Neural progenitor cell (in vitro differentiated cells): ENCODE data around the gene CD180. TPM values are rescaled to one million over a fixed set of nuclear protein-coding genes. Genes with fewer than 3 reads are reported as not detected.

Experiments used
- DNase-seq: peaks from one replicate; pipeline ENCODE4 v3.0.0-alpha.2; 2016; ENCODE audit warnings: low spot score
- H2AFZ ChIP-seq: fragments of 200-600 bp; sonication (generic); replicated peaks from 2 replicates; pipeline ENCODE4 v1.6.1; 2016; ENCODE audit warnings: antibody characterized with exemption
- H3F3A ChIP-seq: fragments of 200-600 bp; sonication (generic); 2 replicates; pipeline ENCODE4 v1.6.1; 2016; ENCODE audit warnings: antibody characterized with exemption, low read depth
- H3K27ac ChIP-seq: fragments of 200-600 bp; sonication (generic); 2 replicates; pipeline ENCODE4 v1.5.1; 2016; ENCODE audit warnings: mild to moderate bottlenecking
- H3K27me3 ChIP-seq: fragments of 200-600 bp; sonication (generic); 2 replicates; pipeline ENCODE4 v1.6.1; 2016; ENCODE audit warnings: mild to moderate bottlenecking, moderate library complexity
- H3K36me3 ChIP-seq: fragments of 200-600 bp; sonication (generic); 2 replicates; pipeline ENCODE4 v1.5.1; 2016
- H3K4me1 ChIP-seq: fragments of 200-600 bp; sonication (generic); 2 replicates; pipeline ENCODE4 v1.6.1; 2016; ENCODE audit warnings: mixed run types
- H3K4me2 ChIP-seq: fragments of 200-600 bp; sonication (generic); 2 replicates; pipeline ENCODE4 v1.6.1; 2016
- H3K4me3 ChIP-seq: fragments of 200-600 bp; sonication (generic); 2 replicates; pipeline ENCODE4 v1.5.1; 2016
- H3K79me2 ChIP-seq: fragments of 200-600 bp; sonication (generic); 2 replicates; pipeline ENCODE4 v1.6.1; 2016; ENCODE audit warnings: low read depth
- H3K9ac ChIP-seq: fragments of 200-600 bp; sonication (generic); 2 replicates; pipeline ENCODE4 v1.6.1; 2016
- H3K9me3 ChIP-seq: fragments of 200-600 bp; sonication (generic); 2 replicates; pipeline ENCODE4 v1.5.1; 2016; ENCODE audit warnings: low read depth
- H4K20me1 ChIP-seq: fragments of 200-600 bp; sonication (generic); 2 replicates; pipeline ENCODE4 v1.6.1; 2016; ENCODE audit warnings: low read depth
- H3K27ac Mint-ChIP-seq: 3 replicates; pipeline ENCODE4 v1.8.0; 2021; ENCODE audit warnings: mixed read lengths
- H3K27me3 Mint-ChIP-seq: 2 replicates; pipeline ENCODE4 v1.8.0; 2022; ENCODE audit warnings: low read depth, mild to moderate bottlenecking, inconsistent platforms, moderate library complexity, mixed read lengths; ENCODE audit not compliant: insufficient read depth
- H3K36me3 Mint-ChIP-seq: 3 replicates; pipeline ENCODE4 v1.8.0; 2021; ENCODE audit warnings: mixed read lengths
- H3K4me1 Mint-ChIP-seq: 3 replicates; pipeline ENCODE4 v1.8.0; 2021; ENCODE audit warnings: mixed read lengths
- H3K4me3 Mint-ChIP-seq: 3 replicates; pipeline ENCODE4 v1.8.0; 2021; ENCODE audit warnings: mild to moderate bottlenecking, moderate library complexity, mixed read lengths
- H3K9me3 Mint-ChIP-seq: 3 replicates; pipeline ENCODE4 v1.8.0; 2020; ENCODE audit warnings: mixed read lengths
- EZH2 ChIP-seq: fragments of 200-600 bp; sonication (generic); IDR thresholded peaks from 2 replicates; pipeline ENCODE4 v1.6.1; 2017; ENCODE audit warnings: antibody characterized with exemption, mild to moderate bottlenecking, moderate library complexity
- EZH2phosphoT487 ChIP-seq: fragments of 200-600 bp; sonication (generic); IDR thresholded peaks from 2 replicates; pipeline ENCODE4 v1.6.1; 2017; ENCODE audit warnings: antibody characterized with exemption
- total RNA-seq: library from RNA; depleted of rRNA; stranded (reverse); fragments of >200 nt; gene quantifications from 2 replicates; pipeline ENCODE4 v1.2.3, GENCODE V29; 2015; ENCODE audit warnings: low replicate concordance
- TF ChIP-seq, protein P1 (sequence below): fragments of 200-600 bp; sonication (generic); IDR thresholded peaks from 2 replicates; pipeline ENCODE4 v1.5.1; 2017; ENCODE audit warnings: antibody characterized with exemption, mild to moderate bottlenecking

The CD180 gene
- total RNA-seq, 1 donor from 2014 or later: not detected

DNA sequence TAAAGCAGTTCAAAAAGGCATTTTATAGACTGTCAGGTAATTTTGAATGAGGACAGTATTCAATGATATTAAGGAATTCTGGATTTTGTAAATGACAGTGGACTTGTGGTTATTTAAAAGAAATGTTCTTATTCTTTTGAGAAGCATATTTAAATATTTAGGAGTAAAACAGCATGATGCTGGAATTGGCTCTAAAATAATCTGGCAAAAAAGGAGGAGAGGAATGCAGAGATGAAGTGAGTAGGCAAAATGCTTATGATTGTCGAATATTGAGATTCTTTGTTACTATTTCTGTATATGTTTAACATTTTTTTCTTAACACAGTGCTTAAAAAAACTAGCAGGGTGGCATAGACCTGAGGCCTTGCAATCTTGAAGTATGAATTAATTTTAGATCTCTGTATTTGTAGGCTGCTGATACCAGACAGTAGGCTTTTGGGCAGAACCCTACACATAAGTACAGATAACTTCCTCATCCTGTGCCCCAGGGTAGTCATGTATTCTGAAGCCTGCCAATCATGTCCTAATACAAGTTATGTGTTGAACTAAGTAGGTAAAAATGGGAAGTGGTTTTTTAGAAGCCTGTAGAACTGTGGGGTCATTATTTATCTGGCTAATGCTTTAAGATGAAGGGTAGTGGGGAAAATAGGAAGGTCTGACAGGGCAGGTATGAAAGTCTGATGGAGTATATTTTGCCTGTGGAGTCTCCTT is 9.4 kb downstream of the CD180 start:
- Histone ChIP-seq H3K9me3 (no peaks in the 10 kb centered on the region), H3K36me3 (no peaks in the 10 kb centered on the region), H3F3A (peaks cover 9% of the 10 kb centered on the region), H2AFZ (no peak overlapping the region), H3K79me2 (no peaks in the 10 kb centered on the region), H3K4me1 (peaks cover 15% of the 10 kb centered on the region), H3K27ac (no peak overlapping the region), H3K4me2 (no peak overlapping the region), H3K9ac (no peak overlapping the region), H3K27me3 (no peaks in the 10 kb centered on the region), H3K4me3 (no peak overlapping the region), H4K20me1 (no peaks in the 10 kb centered on the region)
- Mint-ChIP-seq H3K27ac (no peak overlapping the region), H3K36me3 (peaks cover 2% of the 10 kb centered on the region), H3K4me1 (peaks cover 21% of the 10 kb centered on the region), H3K27me3 (peaks cover 8% of the 10 kb centered on the region), H3K4me3 (no peak overlapping the region), H3K9me3 (peaks cover 8% of the 10 kb centered on the region)
- no peak for TF ChIP-seq EZH2phosphoT487
- TF ChIP-seq, protein P1, sequence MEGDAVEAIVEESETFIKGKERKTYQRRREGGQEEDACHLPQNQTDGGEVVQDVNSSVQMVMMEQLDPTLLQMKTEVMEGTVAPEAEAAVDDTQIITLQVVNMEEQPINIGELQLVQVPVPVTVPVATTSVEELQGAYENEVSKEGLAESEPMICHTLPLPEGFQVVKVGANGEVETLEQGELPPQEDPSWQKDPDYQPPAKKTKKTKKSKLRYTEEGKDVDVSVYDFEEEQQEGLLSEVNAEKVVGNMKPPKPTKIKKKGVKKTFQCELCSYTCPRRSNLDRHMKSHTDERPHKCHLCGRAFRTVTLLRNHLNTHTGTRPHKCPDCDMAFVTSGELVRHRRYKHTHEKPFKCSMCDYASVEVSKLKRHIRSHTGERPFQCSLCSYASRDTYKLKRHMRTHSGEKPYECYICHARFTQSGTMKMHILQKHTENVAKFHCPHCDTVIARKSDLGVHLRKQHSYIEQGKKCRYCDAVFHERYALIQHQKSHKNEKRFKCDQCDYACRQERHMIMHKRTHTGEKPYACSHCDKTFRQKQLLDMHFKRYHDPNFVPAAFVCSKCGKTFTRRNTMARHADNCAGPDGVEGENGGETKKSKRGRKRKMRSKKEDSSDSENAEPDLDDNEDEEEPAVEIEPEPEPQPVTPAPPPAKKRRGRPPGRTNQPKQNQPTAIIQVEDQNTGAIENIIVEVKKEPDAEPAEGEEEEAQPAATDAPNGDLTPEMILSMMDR: no peak
- no peak for TF ChIP-seq EZH2
- no peak for DNase-seq

DNA sequence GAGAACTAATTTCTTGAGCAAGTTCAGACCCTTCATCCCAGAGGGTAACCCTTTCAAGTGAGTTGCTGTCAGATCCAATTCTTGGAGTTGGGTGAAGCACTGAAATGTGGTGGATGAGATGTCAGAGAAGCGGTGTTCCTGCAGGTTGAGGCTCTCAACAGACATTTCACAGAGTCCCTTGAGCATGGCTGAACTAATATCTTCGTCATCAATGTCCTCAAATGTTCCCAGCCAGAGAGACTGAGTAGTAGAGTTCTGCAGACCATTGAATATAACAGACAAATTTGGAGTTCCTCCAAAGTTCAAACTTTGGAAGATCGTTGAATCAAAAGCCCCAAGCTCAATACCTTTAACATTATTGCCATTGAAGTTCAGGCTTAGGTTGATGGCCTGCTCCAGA is 12.7 kb downstream of the CD180 start:
- TF ChIP-seq EZH2phosphoT487: no peak
- TF ChIP-seq, protein P1: no peak
- peaks cover 2% of the 10 kb centered on the region for H3K36me3 Mint-ChIP-seq
- Histone ChIP-seq H3K36me3 (no peaks in the 10 kb centered on the region), H4K20me1 (no peaks in the 10 kb centered on the region), H3K79me2 (no peaks in the 10 kb centered on the region), H3K9ac (no peak overlapping the region), H2AFZ (no peak overlapping the region), H3K4me3 (no peak overlapping the region), H3K27ac (no peak overlapping the region), H3K9me3 (no peaks in the 10 kb centered on the region), H3K4me2 (no peak overlapping the region), H3F3A (peaks cover 12% of the 10 kb centered on the region), H3K4me1 (peaks cover 16% of the 10 kb centered on the region), H3K27me3 (no peaks in the 10 kb centered on the region)
- no peak overlapping the region for H3K27ac Mint-ChIP-seq
- H3K4me3 Mint-ChIP-seq: no peak overlapping the region
- peaks cover 2% of the 10 kb centered on the region for H3K9me3 Mint-ChIP-seq
- no peak for DNase-seq
- peaks cover 34% of the 10 kb centered on the region for H3K4me1 Mint-ChIP-seq
- peaks cover 6% of the 10 kb centered on the region for H3K27me3 Mint-ChIP-seq

DNA sequence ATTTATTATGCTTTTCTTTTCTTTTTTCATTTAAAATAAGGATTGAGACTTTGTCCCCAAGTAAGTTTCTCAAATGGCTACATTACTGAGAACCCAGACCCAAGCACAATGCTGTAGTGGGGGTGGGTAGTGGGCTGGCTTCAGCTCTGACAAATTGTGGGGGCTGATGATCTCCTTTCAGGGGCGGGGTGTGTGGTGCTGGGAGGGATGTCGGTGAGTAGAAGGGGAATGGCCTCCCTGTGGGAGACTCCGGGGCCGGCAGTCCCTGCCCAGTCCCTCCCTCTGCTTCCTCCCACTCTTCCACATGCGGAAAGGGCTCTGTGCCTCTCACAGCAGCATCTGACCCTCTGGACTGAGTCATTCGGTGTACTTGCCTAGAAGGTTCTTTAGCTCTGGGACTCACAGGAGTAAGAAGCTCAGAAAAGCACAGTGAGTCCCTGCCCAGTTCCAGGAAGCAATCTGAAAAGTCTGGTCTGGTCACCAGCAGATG is 14.3 kb downstream of the CD180 start:
- Histone ChIP-seq H3K4me3 (no peak overlapping the region), H3F3A (peaks cover 12% of the 10 kb centered on the region), H3K36me3 (no peaks in the 10 kb centered on the region), H3K9me3 (no peaks in the 10 kb centered on the region), H3K27ac (no peak overlapping the region), H2AFZ (peak overlapping the region; percentile 69), H3K4me1 (peaks cover 16% of the 10 kb centered on the region), H3K27me3 (no peaks in the 10 kb centered on the region), H3K9ac (no peak overlapping the region), H4K20me1 (no peaks in the 10 kb centered on the region), H3K4me2 (peak overlapping the region; percentile 49), H3K79me2 (no peaks in the 10 kb centered on the region)
- TF ChIP-seq EZH2phosphoT487 (no peak), EZH2 (no peak)
- TF ChIP-seq, protein P1: no peak
- Mint-ChIP-seq H3K4me3 (peak overlapping the region; percentile 17), H3K9me3 (peaks cover 6% of the 10 kb centered on the region), H3K27ac (peak overlapping the region; percentile 64), H3K4me1 (peaks cover 27% of the 10 kb centered on the region), H3K27me3 (peaks cover 2% of the 10 kb centered on the region), H3K36me3 (peaks cover 2% of the 10 kb centered on the region)
- DNase-seq: peak; percentile 36
